WERI-Rb-1 (cell line): Measurements from ENCODE around the gene EXOC3L2.
"Not testable (repeated sequence)": the region's sequence is repeated elsewhere in the genome, so short reads cannot be mapped to it uniquely, and the experiment has no call there.

ENCODE experiments used
- DNase-seq: peaks from one replicate; pipeline ENCODE4 v3.0.0-alpha.2; 2020
- H3K27ac ChIP-seq: fragments of 250-450 bp; sonication (Bioruptor Pico); 2 replicates; pipeline ENCODE4 v1.5.1; 2020; ENCODE audit warnings: mild to moderate bottlenecking, moderate library complexity
- H3K27me3 ChIP-seq: fragments of 250-450 bp; sonication (Bioruptor Pico); 2 replicates; pipeline ENCODE4 v1.5.1; 2021; ENCODE audit warnings: mild to moderate bottlenecking, low read depth, moderate library complexity; ENCODE audit not compliant: insufficient read depth, severe bottlenecking
- H3K36me3 ChIP-seq: fragments of 250-450 bp; sonication (Bioruptor Pico); 2 replicates; pipeline ENCODE4 v1.5.1; 2020; ENCODE audit warnings: mild to moderate bottlenecking, moderate library complexity
- H3K4me3 ChIP-seq: 2 replicates; pipeline ENCODE4 v1.5.1; 2011; ENCODE audit warnings: low read depth, mild to moderate bottlenecking, control low read depth, low read length
- H3K9me3 ChIP-seq: fragments of 250-450 bp; sonication (Bioruptor Pico); 2 replicates; pipeline ENCODE4 v1.5.1; 2021; ENCODE audit warnings: mild to moderate bottlenecking, moderate library complexity; ENCODE audit not compliant: severe bottlenecking
- TF ChIP-seq, protein P1 (sequence below): IDR thresholded peaks from 2 replicates; pipeline ENCODE4 v1.5.1; 2011; ENCODE audit warnings: low read depth, mild to moderate bottlenecking, control low read depth, inconsistent platforms, low read length

The EXOC3L2 gene

DNA sequence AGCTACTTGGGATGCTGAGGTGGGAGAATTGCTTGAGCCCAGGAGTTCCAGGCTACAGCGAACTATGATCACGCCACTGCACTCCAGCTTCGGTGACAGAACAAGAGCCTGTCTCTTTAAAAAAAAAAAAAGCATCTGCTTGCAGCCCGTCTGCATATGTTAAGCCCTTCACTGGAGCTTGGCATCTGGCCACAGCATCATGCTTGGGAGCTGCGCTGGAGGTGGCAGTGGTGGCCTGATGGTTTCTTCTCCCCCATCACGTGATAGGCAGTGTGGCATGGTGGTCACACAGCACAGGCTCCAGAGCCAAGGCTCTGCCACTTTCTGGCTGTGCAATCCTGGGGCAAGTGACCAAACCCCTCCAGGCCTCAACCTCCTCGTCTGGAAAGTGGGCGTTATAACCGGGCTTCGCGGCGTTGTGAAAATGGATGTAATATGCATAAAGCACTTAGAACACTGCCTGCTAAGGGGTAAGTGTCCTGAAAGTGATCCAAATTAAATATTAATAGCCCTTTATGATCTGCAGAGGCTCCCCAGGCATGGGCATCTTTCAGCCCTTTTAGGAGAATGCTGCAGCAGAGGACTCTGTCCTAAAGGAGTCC lies 30.3 kb upstream of the EXOC3L2 start:
- TF ChIP-seq, protein P1, sequence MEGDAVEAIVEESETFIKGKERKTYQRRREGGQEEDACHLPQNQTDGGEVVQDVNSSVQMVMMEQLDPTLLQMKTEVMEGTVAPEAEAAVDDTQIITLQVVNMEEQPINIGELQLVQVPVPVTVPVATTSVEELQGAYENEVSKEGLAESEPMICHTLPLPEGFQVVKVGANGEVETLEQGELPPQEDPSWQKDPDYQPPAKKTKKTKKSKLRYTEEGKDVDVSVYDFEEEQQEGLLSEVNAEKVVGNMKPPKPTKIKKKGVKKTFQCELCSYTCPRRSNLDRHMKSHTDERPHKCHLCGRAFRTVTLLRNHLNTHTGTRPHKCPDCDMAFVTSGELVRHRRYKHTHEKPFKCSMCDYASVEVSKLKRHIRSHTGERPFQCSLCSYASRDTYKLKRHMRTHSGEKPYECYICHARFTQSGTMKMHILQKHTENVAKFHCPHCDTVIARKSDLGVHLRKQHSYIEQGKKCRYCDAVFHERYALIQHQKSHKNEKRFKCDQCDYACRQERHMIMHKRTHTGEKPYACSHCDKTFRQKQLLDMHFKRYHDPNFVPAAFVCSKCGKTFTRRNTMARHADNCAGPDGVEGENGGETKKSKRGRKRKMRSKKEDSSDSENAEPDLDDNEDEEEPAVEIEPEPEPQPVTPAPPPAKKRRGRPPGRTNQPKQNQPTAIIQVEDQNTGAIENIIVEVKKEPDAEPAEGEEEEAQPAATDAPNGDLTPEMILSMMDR = no peak
- DNase-seq = peak; percentile 48
- Histone ChIP-seq H3K4me3 (no peak overlapping the region), H3K9me3 (no peaks in the 10 kb centered on the region), H3K27ac (no peak overlapping the region), H3K27me3 (no peaks in the 10 kb centered on the region), H3K36me3 (peaks cover 55% of the 10 kb centered on the region)

DNA sequence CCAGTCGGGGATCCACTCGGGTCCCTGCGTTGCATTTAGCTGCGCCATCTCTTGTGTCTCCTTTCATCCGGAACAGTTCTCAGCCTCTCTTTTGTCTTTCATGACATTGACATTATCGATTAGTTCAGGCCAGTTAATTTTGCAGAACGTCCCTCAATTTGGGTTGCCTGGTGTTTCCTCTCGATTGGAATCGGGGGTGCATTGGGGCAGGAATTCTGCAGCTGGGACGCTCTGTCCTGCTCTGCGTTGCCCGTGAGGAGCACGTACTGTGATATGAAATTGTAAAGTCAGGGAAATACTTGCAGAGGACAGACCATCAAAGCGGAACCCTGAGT lies 28.3 kb upstream of the EXOC3L2 start:
- no peak overlapping the region for H3K4me3 ChIP-seq
- TF ChIP-seq, protein P1 = no peak

DNA sequence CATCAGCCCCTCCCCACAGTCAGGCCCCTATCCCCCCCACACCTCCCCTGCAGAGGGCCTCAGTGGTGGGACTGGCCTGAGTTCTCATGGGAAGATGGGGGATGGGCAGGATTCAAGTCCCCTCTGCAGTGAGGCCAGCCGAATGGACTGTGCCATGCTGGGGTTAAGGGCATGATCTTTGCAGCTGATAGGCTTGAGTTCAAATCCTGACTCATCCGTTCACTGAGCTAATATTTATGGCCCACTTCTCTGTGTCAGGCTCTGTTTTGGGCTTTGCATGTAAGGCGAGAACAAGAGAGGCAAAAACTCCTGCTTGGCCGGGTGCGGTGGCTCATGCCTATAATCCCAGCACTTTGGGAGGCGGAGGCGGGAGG lies 26.5 kb upstream of the EXOC3L2 start:
- Histone ChIP-seq H3K27ac (no peak overlapping the region), H3K27me3 (no peaks in the 10 kb centered on the region), H3K9me3 (no peaks in the 10 kb centered on the region), H3K4me3 (no peak overlapping the region), H3K36me3 (peaks cover 47% of the 10 kb centered on the region)
- TF ChIP-seq, protein P1 = no peak
- no peak for DNase-seq

More for the DNA sequence above, 28.3 kb upstream of the EXOC3L2 start:
- no peak overlapping the region for H3K27ac ChIP-seq
- peaks cover 50% of the 10 kb centered on the region for H3K36me3 ChIP-seq
- DNase-seq = no peak
- no peaks in the 10 kb centered on the region for H3K9me3 ChIP-seq
- H3K27me3 ChIP-seq = no peaks in the 10 kb centered on the region

DNA sequence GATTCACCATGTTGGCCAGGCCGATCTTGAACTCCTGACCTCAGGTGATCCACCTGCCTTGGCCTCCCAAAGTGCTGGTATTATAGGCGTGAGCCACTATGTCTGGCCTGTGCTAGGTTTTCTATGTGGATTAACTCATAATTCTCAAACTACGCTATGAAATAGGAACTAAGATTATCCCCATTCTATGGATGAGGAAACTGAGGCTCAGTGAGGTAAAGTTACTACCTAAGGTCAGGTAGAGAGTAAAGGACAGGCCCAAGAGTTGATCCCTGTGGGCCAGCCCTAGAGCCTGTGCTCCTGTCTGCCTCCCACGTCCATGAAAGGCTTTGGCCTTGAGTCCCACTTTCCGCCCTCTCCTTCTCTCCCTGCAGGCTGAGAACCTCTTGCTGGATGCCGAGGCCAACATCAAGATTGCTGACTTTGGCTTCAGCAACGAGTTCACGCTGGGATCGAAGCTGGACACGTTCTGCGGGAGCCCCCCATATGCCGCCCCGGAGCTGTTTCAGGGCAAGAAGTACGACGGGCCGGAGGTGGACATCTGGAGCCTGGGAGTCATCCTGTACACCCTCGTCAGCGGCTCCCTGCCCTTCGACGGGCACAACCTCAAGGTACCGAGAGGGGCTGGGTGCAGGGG lies 26.0 kb upstream of the EXOC3L2 start:
- Histone ChIP-seq H3K36me3 (peaks cover 47% of the 10 kb centered on the region), H3K27me3 (no peaks in the 10 kb centered on the region), H3K9me3 (no peaks in the 10 kb centered on the region), H3K27ac (no peak overlapping the region), H3K4me3 (no peak overlapping the region)
- no peak for DNase-seq
- TF ChIP-seq, protein P1 = no peak

GRCh38 chr19:45269939-45270338 lies 24.7 kb upstream of the EXOC3L2 start:
- not testable (repeated sequence) for DNase-seq, H3K9me3 ChIP-seq, H3K27ac ChIP-seq, H3K27me3 ChIP-seq, H3K4me3 ChIP-seq
- TF ChIP-seq, protein P1 = 0 out of 2 replicates have a peak, but pooled peaks have one; percentile 8
- peaks cover 42% of the 10 kb centered on the region for H3K36me3 ChIP-seq

DNA sequence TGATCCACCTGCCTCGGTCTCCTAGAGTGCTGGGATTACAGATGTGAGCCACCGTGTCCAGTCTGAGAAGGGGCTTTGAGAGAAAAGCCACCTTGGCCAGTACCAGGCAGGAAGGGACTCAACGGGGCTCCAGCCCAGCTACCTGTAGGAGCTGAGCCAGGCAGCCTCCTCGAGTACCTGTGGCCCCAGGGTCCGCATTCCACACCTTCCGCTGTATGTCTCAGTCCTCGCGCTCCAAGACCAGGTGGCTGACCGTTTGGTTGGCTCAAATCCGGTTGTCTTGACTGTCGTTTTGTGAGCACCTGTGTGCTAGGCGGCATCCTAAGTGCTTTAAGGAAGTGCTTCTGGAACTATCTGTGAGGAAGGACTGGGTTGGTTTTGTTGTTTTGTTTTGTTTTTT lies 22.1 kb upstream of the EXOC3L2 start:
- TF ChIP-seq, protein P1 = no peak
- Histone ChIP-seq H3K4me3 (no peak overlapping the region), H3K36me3 (peaks cover 30% of the 10 kb centered on the region), H3K27ac (no peak overlapping the region), H3K27me3 (no peaks in the 10 kb centered on the region), H3K9me3 (no peaks in the 10 kb centered on the region)
- DNase-seq = no peak
